ENCODE measurements around the gene CGB5.

- no peak for TF ChIP-seq EZH2 (IDR thresholded peaks at IDR 0.05; ENCODE audit: borderline replicate concordance, insufficient read depth, low read depth, low read length, poor library complexity, severe bottlenecking)
- TF ChIP-seq CTCF (IDR thresholded peaks at IDR 0.05) = no peak
Measured at GRCh38 chr19:49020342-49020741, 23.3 kb upstream of the CGB5 start.
